ENCODE measurements around the gene SSX2IP.

- TF ChIP-seq, protein P1, sequence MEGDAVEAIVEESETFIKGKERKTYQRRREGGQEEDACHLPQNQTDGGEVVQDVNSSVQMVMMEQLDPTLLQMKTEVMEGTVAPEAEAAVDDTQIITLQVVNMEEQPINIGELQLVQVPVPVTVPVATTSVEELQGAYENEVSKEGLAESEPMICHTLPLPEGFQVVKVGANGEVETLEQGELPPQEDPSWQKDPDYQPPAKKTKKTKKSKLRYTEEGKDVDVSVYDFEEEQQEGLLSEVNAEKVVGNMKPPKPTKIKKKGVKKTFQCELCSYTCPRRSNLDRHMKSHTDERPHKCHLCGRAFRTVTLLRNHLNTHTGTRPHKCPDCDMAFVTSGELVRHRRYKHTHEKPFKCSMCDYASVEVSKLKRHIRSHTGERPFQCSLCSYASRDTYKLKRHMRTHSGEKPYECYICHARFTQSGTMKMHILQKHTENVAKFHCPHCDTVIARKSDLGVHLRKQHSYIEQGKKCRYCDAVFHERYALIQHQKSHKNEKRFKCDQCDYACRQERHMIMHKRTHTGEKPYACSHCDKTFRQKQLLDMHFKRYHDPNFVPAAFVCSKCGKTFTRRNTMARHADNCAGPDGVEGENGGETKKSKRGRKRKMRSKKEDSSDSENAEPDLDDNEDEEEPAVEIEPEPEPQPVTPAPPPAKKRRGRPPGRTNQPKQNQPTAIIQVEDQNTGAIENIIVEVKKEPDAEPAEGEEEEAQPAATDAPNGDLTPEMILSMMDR (IDR thresholded peaks at IDR 0.05): no peak
- TF ChIP-seq NFE2L1 (CRISPR knock-in tag; IDR thresholded peaks at IDR 0.05) (no peak), JUN (CRISPR knock-in tag; IDR thresholded peaks at IDR 0.05) (no peak), AR (CRISPR knock-in tag; IDR thresholded peaks at IDR 0.05) (no peak), AFF4 (CRISPR knock-in tag; IDR thresholded peaks at IDR 0.05; ENCODE audit: borderline replicate concordance) (no peak), ZNF263 (CRISPR knock-in tag; IDR thresholded peaks at IDR 0.05; ENCODE audit: low read depth) (no peak), EMX1 (CRISPR knock-in tag; IDR thresholded peaks at IDR 0.05) (no peak)
- TF ChIP-seq, protein P2, sequence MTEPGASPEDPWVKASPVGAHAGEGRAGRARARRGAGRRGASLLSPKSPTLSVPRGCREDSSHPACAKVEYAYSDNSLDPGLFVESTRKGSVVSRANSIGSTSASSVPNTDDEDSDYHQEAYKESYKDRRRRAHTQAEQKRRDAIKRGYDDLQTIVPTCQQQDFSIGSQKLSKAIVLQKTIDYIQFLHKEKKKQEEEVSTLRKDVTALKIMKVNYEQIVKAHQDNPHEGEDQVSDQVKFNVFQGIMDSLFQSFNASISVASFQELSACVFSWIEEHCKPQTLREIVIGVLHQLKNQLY (CRISPR knock-in tag; IDR thresholded peaks at IDR 0.05): no peak
- TF ChIP-seq, protein P3, sequence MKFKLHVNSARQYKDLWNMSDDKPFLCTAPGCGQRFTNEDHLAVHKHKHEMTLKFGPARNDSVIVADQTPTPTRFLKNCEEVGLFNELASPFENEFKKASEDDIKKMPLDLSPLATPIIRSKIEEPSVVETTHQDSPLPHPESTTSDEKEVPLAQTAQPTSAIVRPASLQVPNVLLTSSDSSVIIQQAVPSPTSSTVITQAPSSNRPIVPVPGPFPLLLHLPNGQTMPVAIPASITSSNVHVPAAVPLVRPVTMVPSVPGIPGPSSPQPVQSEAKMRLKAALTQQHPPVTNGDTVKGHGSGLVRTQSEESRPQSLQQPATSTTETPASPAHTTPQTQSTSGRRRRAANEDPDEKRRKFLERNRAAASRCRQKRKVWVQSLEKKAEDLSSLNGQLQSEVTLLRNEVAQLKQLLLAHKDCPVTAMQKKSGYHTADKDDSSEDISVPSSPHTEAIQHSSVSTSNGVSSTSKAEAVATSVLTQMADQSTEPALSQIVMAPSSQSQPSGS (CRISPR knock-in tag; IDR thresholded peaks at IDR 0.05; ENCODE audit: borderline replicate concordance, low read depth): no peak
- TF ChIP-seq, protein P4, sequence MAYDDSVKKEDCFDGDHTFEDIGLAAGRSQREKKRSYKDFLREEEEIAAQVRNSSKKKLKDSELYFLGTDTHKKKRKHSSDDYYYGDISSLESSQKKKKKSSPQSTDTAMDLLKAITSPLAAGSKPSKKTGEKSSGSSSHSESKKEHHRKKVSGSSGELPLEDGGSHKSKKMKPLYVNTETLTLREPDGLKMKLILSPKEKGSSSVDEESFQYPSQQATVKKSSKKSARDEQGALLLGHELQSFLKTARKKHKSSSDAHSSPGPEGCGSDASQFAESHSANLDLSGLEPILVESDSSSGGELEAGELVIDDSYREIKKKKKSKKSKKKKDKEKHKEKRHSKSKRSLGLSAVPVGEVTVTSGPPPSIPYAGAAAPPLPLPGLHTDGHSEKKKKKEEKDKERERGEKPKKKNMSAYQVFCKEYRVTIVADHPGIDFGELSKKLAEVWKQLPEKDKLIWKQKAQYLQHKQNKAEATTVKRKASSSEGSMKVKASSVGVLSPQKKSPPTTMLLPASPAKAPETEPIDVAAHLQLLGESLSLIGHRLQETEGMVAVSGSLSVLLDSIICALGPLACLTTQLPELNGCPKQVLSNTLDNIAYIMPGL (CRISPR knock-in tag; IDR thresholded peaks at IDR 0.05): no peak
These were observed 21.6 kb upstream of the SSX2IP start for GRCh38 chr1:84711869-84712268.
